ENCODE data around the gene ZNF524.
"Not testable (repeated sequence)": the region's sequence is repeated elsewhere in the genome, so short reads cannot be mapped to it uniquely, and the experiment has no call there.

Gene ZNF524

DNA sequence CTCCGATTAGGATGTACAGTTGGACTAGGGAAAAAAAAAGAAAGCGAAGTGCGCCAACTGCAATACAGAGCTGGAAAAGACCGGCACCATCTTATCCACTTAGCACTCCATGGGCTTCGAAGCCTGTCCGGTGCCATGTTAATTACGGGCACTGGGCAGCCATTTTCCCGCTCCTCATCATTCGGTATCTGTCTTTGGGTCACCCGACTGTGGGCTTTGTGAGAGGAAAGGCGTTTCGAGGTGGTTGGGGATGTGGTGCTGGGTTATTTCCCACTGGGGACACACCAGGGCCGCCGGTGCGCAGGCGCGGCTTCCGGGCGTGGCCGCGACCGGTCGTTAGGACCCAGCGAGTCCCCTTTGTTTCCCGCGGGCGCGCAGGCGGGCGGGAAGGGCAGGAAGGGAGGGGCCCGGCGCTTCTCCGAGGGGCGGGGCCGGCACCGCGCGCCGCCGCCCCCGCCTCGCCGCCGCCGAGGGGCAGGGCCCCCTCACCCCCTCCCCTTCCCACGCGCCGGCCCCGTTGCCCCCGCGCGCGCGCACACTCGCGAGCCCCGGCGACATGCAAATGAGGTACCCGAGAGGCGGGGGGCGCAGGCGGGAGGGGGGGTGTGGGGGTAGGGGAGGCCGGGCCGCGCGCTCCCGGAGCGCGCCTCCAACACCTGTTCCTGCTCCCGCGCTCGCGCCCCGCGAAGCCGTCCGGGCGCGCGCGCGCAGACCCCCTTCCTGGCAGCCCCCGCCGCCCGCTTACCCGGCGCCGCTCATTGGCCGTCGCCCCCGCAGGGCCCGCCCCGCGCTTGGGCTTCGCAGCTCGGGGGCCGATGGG lies at the start of gene ZNF524:
Gene ZNF524 (plus strand): TSS at position 447 of the 820 bp plus-strand sequence. CDS start 1,825 bp downstream, outside the sequence.
- peak; percentile 73 to 100 (median 90) for DNase-seq

- no peak for DNase-seq
Observed at GRCh38 chr19:55550321-55550650, 49.8 kb upstream of the ZNF524 start.

DNA sequence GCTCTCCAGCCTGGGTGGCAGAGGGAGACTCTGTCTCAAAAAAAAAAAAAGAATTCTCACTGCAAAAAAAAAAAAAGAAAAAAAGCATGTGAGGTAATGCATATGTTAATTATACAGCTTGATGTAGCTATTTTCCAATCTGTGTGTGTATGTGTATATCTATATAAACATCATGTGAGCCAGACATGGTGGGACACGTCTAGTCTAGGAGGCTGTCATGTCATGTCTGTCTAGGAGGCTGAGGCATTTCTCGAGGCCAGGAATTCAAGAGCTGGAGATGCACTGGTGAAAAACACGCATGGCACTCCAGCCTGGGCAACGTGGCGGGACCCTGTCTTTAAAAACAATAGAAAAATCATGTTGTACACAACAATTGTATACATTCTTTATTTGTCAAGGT lies 47.9 kb upstream of the ZNF524 start:
- DNase-seq: no peak

DNA sequence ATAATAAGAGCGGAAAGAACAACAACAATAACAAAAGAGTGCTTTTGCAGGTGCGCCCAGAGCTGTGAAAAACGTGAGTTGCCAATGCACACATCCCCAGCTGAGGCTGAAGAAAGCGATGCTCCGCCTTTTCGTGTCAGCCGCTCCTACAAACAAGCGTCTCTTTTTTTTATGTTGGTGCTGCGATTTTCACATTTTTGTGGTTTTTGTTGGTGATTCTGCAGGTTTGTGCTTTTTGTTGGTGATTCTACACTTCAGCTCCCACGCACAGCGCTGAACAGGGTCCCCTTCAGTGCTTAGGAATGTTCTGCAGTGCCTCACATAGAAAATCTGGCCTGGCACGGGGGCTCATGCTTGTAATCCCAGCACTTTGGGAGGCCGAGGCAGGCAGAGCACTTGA lies 47.5 kb upstream of the ZNF524 start:
- no peak for DNase-seq

DNA sequence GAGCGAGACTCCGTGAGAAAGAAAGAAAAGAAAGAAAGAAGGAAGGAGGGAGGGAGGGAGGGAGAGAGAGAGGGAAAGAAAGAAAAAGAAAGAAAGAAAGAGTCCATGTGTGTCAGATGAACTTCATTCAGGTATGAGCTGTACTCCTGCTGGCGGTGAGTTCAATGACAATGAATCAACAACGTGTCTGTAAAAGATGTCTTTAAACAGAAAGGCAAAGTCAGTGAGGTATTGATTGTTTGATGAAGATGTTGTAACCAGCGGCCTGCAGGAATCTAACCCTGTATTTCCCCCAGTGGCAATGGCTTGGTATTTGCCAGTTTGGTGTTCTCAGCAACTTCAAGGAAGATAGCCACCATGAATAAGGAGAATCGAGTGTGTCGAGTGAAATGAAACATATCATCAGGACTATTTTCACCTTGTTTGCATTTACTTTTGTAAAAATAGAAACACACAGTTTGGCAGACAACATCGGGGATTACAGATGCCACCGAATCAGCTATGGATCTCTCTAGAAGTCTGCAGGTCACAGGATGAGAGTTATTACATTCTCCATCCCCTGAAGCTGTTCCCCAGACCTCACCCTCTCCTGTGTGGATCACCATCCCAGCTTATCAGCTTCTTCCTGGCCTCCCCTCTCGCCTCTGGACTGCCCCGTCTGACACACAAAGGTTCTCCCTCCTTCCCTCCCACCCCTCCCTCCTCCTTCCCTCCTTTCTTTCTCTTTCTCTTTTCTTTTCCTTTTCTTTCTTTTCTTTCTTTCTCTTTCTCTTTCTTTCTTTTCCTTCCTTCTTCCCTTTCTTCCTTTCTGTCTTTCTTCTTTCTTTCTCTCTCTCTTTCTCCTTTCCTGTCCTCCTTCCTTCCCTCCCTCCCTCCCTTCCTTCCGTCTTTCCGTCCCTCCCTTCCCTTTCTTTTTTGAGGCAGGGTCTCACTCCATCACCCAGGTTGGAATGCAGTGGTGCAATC lies 46.6 kb upstream of the ZNF524 start:
- no peak for DNase-seq

DNA sequence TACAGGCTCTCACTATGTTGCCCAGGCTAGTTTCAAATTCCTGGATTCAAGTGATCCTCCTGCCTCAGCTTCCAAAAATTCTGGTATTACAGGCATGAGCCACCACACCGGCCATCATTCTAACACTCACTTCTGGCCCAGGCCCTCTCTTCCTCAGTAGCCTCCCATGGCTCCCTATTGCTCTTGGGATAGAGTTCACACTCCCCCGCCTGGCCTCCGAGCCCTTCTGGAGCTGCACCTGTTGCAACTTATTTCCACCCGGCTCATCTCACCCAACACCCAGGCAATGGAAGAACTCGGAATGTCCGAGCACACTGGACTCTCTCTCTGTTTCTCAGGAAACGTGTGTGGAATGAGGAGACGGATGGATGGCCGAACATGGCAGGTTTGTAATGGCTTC lies 45.8 kb upstream of the ZNF524 start:
- DNase-seq: no peak

GRCh38 chr19:55554741-55555152 lies 45.3 kb upstream of the ZNF524 start:
- DNase-seq: no peak

DNA sequence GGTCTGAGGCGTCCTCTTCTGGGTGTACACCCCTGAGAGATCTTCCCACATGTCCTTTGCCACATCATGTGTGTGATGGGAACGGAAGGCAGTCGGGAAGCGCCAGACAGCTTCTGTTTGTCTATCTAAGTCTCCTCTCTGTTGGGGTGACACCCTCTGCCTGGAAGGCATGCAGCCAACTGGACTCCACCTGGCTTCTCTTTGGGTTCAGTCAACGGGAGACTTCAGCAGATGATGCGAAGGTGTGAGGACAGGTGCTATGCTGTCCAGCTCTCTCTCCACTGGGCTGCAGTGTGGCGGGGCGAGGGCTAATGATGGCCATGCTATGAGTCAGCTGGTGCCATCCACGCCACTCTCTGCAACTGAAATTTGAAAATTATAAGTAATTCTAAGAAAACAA lies 40.4 kb upstream of the ZNF524 start:
- DNase-seq: no peak

GRCh38 chr19:55563261-55563690 lies 36.8 kb upstream of the ZNF524 start:
- peak in 2 of 51 donors; percentile 7 to 10 for DNase-seq

DNA sequence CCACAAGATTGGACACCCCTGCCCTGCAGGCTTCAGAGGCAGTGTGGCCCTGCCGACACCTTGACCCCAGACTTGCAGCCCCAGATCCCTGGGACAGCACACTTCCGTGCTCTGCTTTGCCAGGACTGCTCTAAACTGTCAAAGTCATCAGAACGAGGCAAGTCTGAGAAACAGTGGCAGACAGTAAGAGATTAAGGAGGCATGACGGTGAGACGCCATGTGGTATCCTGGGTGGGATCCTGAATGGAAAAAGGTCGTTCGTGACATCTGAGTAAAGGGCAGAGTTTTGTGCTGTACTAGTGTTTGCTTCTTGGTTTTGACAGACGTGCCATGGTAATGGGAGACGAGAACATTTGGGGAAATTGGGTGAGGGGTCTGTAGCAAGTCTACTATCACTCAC lies 33.3 kb upstream of the ZNF524 start:
- DNase-seq: no peak

DNA sequence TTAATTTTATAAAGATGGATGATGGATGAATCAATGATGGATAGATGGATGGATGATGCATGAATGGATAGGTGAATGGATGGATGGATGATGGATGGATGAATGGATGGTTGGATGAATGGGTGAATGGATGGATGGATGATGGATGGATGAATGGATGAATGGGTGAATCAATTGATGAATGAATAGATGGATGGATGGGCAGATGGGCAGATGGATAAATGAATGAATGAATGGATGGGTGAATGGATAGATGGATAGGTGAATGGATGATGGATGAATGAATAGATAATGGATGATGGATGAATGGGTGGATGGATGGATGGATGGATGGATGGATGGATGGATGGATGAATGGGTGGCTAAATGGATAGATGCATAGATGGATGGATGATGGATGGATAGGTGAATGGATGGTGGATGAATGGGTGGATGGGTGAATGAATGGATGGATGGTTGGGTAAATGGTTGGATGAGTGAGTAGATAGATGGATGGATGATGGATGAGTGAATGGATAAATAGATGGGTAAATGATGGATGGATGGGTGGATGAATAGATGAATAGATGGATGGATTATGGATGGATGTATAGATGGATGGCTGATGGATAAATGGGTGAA lies 32.3 kb upstream of the ZNF524 start:
- DNase-seq: no peak

DNA sequence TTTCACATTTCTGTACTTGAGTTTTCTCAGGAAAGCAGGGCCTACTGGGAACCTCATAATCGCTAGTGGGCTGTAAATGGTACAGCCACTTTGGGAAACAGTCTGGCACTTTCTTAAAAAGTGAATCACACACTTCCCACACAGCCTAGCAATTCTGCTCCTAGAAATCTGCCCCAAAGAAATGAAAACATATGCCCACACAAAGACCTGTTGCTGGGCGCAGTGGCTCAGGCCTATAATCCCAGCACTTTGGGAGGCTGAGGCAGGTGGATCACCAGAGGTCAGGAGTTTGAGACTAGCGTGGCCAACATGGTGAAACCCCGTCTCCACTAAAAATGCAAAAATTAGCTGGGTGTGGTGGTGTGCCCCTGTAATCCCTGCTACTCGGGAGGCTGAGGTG lies 30.6 kb upstream of the ZNF524 start:
- DNase-seq: not testable (repeated sequence)

GRCh38 chr19:55573929-55574328 lies 26.2 kb upstream of the ZNF524 start:
- not testable (repeated sequence) for DNase-seq

GRCh38 chr19:55576746-55577145 lies 23.3 kb upstream of the ZNF524 start:
- DNase-seq: no peak

DNA sequence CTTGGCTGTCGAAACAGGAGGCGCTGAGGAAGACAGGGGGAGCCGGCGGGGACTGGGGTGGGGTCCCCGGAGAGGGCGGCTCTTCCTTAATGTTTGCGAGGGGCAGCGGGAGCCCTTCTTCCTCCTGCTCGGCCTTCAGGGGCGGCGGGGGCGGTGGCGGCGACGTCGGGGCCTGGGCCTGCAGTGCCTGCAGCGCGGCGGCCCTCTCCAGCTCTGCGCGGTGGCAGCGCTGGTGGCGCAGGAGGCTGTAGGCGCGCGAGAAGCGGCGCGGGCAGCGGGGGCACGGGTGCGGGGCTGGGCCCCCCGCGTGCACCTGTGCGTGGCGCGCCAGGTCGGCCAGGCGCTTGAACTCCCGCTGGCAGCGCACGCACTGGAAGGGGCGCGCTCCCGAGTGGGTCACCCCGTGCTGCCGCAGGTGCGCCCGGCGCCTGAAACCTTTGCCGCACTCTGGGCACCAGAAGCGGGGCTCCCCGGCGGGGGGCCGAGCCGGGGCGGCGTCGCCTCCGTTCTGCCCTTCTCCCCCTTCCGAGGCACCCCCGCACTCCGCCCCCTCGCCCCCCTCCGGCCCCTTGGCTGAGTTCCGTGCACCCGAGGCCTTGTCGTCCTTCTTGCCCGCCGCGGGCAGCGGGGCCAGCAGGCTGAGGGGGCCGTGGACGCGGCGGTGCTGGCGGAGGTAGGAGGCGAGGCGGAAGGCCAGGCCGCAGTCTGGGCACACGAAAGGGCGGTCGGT lies 21.9 kb upstream of the ZNF524 start:
- no peak for DNase-seq

GRCh38 chr19:55578761-55579747 lies 21.0 kb upstream of the ZNF524 start:
- DNase-seq: no peak

DNA sequence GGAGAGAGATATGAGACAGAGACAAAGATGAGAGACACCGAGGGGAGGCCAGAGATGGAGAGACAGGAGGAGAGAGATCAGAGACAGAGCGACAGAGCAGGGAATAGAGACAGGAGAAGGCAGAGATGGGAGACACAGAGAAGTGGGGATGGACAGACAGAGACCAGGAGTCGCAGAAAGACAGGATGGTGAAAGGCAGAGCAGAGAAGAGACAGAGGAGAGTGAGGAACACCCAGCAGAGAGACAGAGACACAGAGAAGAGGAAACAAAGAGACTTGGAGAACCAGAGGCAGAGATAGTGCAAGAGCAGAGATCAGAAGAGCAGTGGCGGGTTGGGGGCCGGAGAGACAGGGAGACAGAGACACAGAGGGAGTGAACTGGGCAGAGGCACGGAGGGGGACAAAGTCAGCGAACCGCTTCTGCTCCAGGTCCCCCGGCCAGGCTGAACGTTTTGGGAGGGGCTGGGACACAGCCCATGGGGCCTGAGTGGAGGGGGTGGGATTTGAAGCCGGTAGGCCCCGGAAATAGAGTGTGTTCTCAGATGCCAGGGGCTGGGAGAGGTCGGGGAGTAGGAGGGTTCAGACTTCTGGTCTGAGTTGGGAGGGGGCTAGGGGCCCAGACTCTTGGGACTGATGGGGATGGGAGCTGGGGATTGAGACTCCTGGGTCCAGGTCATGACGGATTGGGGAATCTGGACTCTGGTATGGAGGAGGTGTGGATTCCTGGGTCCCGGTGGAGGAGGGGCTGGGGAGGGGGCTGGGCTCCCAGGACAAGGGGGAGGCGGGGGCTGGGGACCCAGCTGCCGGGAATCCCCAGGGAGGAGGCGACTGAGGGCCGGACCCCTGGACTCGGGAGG lies 20.1 kb upstream of the ZNF524 start:
- peak in 10 of 51 donors; percentile 14 to 60 (median 36) for DNase-seq

GRCh38 chr19:55580628-55581144 lies 19.4 kb upstream of the ZNF524 start, which contains the start of gene ZNF579:
TSS of gene ZNF579 (minus strand) at chr19:55580848. CDS start at chr19:55579639, 1,209 bp downstream.
- DNase-seq: peak; percentile 46 to 94 (median 82)

Data from hypothalamus (tissue), 51 donors.